ENCODE results near the gene MUC4. TPM values are rescaled to one million over a fixed set of nuclear protein-coding genes. Genes with fewer than 3 reads are reported as not detected.

The MUC4 gene
- total and polyA plus RNA-seq, 9 donors, result 0.02 to 0.99 (median 0.31) TPM; not detected in 2

DNA sequence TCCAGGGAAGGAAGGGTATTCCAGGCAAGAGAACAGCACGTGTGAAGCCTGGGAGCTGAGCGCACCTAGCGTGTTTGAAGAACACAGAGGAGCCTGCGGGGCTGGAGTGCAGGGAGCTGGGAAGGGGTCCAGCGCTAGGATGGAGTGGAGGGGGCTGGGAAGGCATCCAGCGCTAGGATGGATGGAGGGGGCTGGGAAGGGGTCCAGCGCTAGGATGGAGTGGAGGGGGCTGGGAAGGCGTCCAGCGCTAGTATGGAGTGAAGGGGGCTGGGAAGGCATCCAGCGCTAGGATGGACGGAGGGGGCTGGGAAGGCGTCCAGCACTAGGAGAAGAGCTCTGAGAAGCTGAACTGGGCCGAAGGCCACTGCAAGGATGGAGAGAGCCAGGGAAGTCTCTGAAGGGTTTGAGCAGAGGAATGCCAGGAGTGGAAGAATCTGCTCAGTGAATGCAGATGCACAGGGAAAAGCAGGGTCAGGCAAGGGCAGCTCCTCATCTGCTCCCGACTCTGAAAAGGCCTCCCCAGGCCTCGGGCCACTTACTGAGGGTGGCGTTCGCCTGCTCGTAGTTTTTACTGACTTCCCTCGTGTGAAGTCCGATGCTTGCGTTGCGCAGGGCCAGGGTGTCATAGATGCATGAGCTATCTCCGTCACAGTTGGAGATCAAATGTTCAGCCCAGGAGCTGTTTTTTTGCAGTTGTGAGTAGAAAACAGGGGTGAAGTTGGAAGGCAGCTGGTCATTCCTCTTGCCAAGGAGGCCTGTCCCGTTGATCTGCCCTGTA lies 51.2 kb downstream of the MUC4 start:
- intact Hi-C loops (cut with DNase I), result no loop called here
- H3K4me3 ChIP-seq, result no peak overlapping the region
- TF ChIP-seq, protein P1, sequence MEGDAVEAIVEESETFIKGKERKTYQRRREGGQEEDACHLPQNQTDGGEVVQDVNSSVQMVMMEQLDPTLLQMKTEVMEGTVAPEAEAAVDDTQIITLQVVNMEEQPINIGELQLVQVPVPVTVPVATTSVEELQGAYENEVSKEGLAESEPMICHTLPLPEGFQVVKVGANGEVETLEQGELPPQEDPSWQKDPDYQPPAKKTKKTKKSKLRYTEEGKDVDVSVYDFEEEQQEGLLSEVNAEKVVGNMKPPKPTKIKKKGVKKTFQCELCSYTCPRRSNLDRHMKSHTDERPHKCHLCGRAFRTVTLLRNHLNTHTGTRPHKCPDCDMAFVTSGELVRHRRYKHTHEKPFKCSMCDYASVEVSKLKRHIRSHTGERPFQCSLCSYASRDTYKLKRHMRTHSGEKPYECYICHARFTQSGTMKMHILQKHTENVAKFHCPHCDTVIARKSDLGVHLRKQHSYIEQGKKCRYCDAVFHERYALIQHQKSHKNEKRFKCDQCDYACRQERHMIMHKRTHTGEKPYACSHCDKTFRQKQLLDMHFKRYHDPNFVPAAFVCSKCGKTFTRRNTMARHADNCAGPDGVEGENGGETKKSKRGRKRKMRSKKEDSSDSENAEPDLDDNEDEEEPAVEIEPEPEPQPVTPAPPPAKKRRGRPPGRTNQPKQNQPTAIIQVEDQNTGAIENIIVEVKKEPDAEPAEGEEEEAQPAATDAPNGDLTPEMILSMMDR (IDR thresholded peaks at IDR 0.05), result no peak
- no peak for TF ChIP-seq EP300 (IDR thresholded peaks at IDR 0.05)
- no peak for TF ChIP-seq POLR2A (IDR thresholded peaks at IDR 0.05)
- no peak overlapping the region for H3K27ac ChIP-seq
- DNase-seq, result peak in 4 of 5 donors; percentile 56 to 77 (median 72)
- H3K36me3 ChIP-seq, result no peaks in the 10 kb centered on the region
- peaks cover 11% of the 10 kb centered on the region for H3K4me1 ChIP-seq (ENCODE audit: insufficient read depth)
- 11 to 38% (median 37%) methylated on average over 24 of the region's 24 CpGs for WGBS, 3 donors
- no peaks in the 10 kb centered on the region for H3K27me3 ChIP-seq
- no peaks in the 10 kb centered on the region for H3K9me3 ChIP-seq

DNA sequence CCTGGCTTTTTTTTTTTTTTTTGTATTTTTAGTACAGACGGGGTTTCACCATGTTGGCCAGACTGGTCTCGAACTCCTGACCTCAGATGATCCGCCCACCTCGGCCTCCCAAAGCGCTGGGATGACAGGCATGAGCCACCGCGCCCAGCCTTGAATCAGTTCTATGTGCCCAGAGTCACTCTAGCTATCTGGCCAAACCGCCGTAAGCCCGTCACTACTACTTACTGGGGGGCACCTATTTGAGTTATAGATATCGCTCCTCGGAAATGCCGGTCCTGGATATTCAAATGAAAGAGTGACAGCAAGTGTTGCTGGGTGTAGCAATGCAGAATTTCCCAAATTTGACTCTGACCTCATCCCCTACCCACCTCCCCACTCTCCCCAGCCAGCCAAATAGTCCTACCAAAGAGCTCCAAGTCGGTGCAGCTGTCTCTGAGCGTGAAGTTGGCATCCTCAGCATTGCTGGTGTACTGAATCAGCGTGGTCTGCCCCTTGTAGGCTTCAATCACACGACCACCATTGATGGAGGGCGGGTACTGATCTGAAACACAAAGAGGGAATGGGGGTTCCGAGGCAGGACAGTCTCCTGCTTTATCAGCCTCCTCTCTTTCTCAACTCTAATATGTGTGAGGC lies 52.9 kb downstream of the MUC4 start:
- TF ChIP-seq POLR2A (IDR thresholded peaks at IDR 0.05) (no peak), EP300 (IDR thresholded peaks at IDR 0.05) (no peak)
- TF ChIP-seq, protein P1 (IDR thresholded peaks at IDR 0.05), result no peak
- Histone ChIP-seq H3K36me3 (no peaks in the 10 kb centered on the region), H3K9me3 (no peaks in the 10 kb centered on the region), H3K4me3 (no peak overlapping the region), H3K27ac (no peak overlapping the region), H3K27me3 (no peaks in the 10 kb centered on the region), H3K4me1 (ENCODE audit: insufficient read depth) (peaks cover 13% of the 10 kb centered on the region)
- no peak for DNase-seq
- intact Hi-C loops (cut with DNase I), result no loop called here
- 81 to 85% (median 81%) methylated on average over 19 of the region's 19 CpGs for WGBS, 3 donors

DNA sequence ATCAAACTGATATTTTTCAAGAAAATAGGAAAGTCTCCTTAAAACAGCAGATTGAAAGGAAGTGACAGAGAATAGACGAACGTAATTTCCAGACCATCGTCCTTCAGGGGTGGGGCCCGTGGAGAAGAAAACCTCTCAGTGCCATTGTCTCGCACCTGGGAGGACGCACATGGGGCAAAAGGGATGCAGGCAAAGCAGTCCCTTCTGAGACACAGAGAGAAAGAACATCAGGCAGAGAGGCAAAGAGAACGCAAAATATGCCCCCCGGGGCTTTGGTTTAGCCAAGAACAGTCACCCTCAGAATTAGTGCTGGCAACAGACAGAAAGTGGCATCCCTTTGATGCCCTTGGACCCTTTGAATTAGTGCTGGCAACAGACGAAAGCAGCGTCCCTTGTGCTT lies 53.9 kb downstream of the MUC4 start:
- Histone ChIP-seq H3K27me3 (no peaks in the 10 kb centered on the region), H3K9me3 (no peaks in the 10 kb centered on the region), H3K4me1 (ENCODE audit: insufficient read depth) (peaks cover 13% of the 10 kb centered on the region), H3K4me3 (no peak overlapping the region), H3K27ac (no peak overlapping the region), H3K36me3 (no peaks in the 10 kb centered on the region)
- WGBS, 3 donors, result 39 to 63% (median 46%) methylated on average over 10 of the region's 10 CpGs
- TF ChIP-seq, protein P1 (IDR thresholded peaks at IDR 0.05), result no peak
- TF ChIP-seq POLR2A (IDR thresholded peaks at IDR 0.05) (no peak), EP300 (IDR thresholded peaks at IDR 0.05) (no peak)
- intact Hi-C loops (cut with DNase I), result no loop called here
- DNase-seq, result no peak

DNA sequence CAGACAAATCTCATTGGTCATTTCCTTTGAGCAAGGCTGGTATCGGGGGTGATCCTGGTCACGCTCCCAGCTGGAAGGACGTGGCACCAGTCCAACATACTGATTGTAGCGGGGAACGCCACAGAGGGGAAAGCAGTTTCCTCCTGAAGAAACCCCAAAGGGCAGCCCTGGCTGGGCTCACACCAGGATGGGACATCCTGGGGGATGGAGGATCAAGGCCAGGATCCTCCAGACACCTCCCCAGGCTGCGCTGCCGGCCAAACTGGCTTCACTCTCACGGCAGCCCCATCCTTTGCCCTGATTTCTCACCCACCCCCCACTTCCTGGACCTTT lies 54.3 kb downstream of the MUC4 start:
- Histone ChIP-seq H3K4me3 (no peak overlapping the region), H3K27me3 (no peaks in the 10 kb centered on the region), H3K4me1 (ENCODE audit: insufficient read depth) (peaks cover 13% of the 10 kb centered on the region), H3K9me3 (no peaks in the 10 kb centered on the region), H3K36me3 (no peaks in the 10 kb centered on the region), H3K27ac (no peak overlapping the region)
- intact Hi-C loops (cut with DNase I), result no loop called here
- 1 to 6% (median 2%) methylated on average over 8 of the region's 8 CpGs for WGBS, 3 donors
- DNase-seq, result peak in 2 of 5 donors; percentile 52 to 53
- TF ChIP-seq, protein P1 (IDR thresholded peaks at IDR 0.05), result no peak
- TF ChIP-seq POLR2A (IDR thresholded peaks at IDR 0.05), result no peak
- TF ChIP-seq EP300 (IDR thresholded peaks at IDR 0.05), result no peak
